ENCODE data around the gene DENND6B. TPM values are rescaled to one million over a fixed set of nuclear protein-coding genes. Genes with fewer than 3 reads are reported as not detected.

The DENND6B gene
- total and polyA plus RNA-seq, 4 donors, result 0.86 to 1.2 (median 1.1) TPM

- H3K4me1 ChIP-seq (ENCODE audit: control insufficient read depth in 4 of 4, insufficient read depth in 4 of 4, low read length in 3 of 4), result no peaks in the 10 kb centered on the region
- TF ChIP-seq YY1 (IDR thresholded peaks at IDR 0.05) (no peak), REST (IDR thresholded peaks at IDR 0.05) (no peak), ZBTB33 (IDR thresholded peaks at IDR 0.05) (no peak), SP1 (IDR thresholded peaks at IDR 0.05) (no peak), HNF4A (conservative IDR thresholded peaks at IDR 0.05) (no peak), GABPA (IDR thresholded peaks at IDR 0.05 in 1 of 2, conservative IDR thresholded peaks at IDR 0.05 in 1 of 2) (no peak), TAF1 (conservative IDR thresholded peaks at IDR 0.05) (no peak), FOXA2 (IDR thresholded peaks at IDR 0.05) (no peak), ATF3 (IDR thresholded peaks at IDR 0.05) (no peak), NR2F2 (IDR thresholded peaks at IDR 0.05) (no peak), EGR1 (IDR thresholded peaks at IDR 0.05; ENCODE audit: low read depth in 2 of 2) (no peak), HNF4G (IDR thresholded peaks at IDR 0.05) (no peak), FOXA1 (IDR thresholded peaks at IDR 0.05) (no peak), RXRA (IDR thresholded peaks at IDR 0.05) (no peak), MAX (IDR thresholded peaks at IDR 0.05) (no peak)
- H3K36me3 ChIP-seq (ENCODE audit: control insufficient read depth in 4 of 4, insufficient read depth in 3 of 4, low read depth in 1 of 4, low read length in 3 of 4), result no peaks in the 10 kb centered on the region
- 96% methylated on average over 9 of the region's 9 CpGs for WGBS
- no peak overlapping the region for H3K27ac ChIP-seq (ENCODE audit: low read depth in 1 of 2, low read length in 2 of 2)
- no peak for DNase-seq (ENCODE audit: low spot score)
- no peaks in the 10 kb centered on the region for H3K27me3 ChIP-seq (ENCODE audit: control insufficient read depth in 4 of 4, insufficient read depth in 4 of 4, low read length in 3 of 4)
- H3K9me3 ChIP-seq (ENCODE audit: control insufficient read depth in 4 of 4, low read length in 3 of 4), result no peaks in the 10 kb centered on the region
- no peak overlapping the region for H3K9ac ChIP-seq (ENCODE audit: low read depth in 1 of 2, low read length in 2 of 2)
- no peak overlapping the region for H3K4me3 ChIP-seq (ENCODE audit: low read depth in 1 of 3, low read length in 3 of 3)
Observed at GRCh38 chr22:50317178-50317577, 9.6 kb downstream of the DENND6B start.

- TF ChIP-seq REST (IDR thresholded peaks at IDR 0.05) (no peak), HNF4A (conservative IDR thresholded peaks at IDR 0.05) (no peak)
- Histone ChIP-seq H3K4me3 (ENCODE audit: low read depth in 1 of 3, low read length in 3 of 3) (no peak overlapping the region), H3K27me3 (ENCODE audit: control insufficient read depth in 4 of 4, insufficient read depth in 4 of 4, low read length in 3 of 4) (no peaks in the 10 kb centered on the region), H3K27ac (ENCODE audit: low read depth in 1 of 2, low read length in 2 of 2) (no peak overlapping the region), H3K9ac (ENCODE audit: low read depth in 1 of 2, low read length in 2 of 2) (no peak overlapping the region), H3K36me3 (ENCODE audit: control insufficient read depth in 4 of 4, insufficient read depth in 3 of 4, low read depth in 1 of 4, low read length in 3 of 4) (no peaks in the 10 kb centered on the region), H3K9me3 (ENCODE audit: control insufficient read depth in 4 of 4, low read length in 3 of 4) (no peaks in the 10 kb centered on the region), H3K4me1 (ENCODE audit: control insufficient read depth in 4 of 4, insufficient read depth in 4 of 4, low read length in 3 of 4) (no peaks in the 10 kb centered on the region)
- no peak for DNase-seq (ENCODE audit: low spot score)
- WGBS, result 73% methylated on average over 42 of the region's 45 CpGs
Observed at GRCh38 chr22:50316114-50317065, 10.4 kb downstream of the DENND6B start.

Data from liver (tissue), 9 donors.